HS-27A (cell line): ENCODE measurements around the gene FMC1.
"Not testable (repeated sequence)": the region's sequence is repeated elsewhere in the genome, so short reads cannot be mapped to it uniquely, and the experiment has no call there.

Source experiments
- DNase-seq: peaks from one replicate; pipeline ENCODE4 v3.0.0-alpha.2; 2012; ENCODE audit warnings: low read depth, missing footprints

Gene FMC1

DNA sequence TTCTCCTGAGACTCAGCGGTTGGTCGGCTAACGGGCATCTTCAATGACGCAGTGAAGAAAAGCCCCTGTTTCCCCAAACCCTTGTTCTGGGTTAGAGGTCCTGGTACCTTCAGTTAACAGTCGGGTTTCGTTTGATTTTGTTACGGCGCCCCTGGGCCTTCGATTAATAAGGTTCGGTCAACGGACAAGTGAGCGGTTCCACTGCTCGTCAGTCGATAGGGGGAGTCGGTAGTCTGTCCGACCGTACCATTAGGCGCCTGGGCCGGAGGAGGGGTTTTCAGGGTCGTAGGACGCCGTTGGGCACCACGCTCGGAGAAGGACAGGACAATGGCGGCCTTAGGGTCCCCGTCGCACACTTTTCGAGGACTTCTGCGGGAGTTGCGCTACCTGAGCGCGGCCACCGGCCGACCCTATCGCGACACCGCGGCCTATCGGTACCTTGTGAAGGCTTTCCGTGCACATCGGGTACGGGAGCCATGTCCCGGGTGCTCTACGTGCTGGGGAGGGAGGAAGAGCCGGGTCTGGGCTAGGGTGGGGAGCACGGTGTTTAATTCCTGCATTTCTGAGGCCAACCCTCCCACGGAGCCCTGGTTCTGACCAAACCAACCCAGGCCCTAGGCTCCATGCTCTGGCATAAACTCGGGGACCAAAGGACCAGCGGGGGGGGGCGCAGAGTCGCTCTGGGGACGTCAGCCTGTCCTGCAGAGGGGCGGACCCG is at the start of gene FMC1:
Gene FMC1, plus strand, starts transcription at position 280 of the 718 bp plus-strand sequence. Its CDS starts 48 bp downstream, at position 328.
- DNase-seq, result peak; percentile 64

DNA sequence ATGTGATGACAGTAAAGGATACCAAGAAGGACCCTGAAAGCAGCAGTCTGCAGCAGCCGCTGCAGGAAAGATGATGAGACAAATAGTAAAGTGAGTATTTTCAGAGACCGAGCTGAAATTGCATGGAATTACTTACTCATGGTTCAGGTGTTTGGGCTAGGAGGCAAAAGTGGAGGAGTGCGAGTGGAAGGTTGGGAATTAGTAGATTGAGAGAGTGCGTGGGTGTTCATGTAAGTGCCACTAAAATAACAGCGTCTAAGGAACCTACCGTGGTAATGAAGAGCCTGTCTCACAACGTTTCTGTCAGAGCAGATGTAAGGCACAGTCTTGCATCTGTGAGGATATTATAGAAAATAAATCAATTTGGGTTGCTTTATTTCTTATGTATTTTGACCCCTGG is 48.3 kb upstream of the FMC1 start:
- DNase-seq, result no peak

DNA sequence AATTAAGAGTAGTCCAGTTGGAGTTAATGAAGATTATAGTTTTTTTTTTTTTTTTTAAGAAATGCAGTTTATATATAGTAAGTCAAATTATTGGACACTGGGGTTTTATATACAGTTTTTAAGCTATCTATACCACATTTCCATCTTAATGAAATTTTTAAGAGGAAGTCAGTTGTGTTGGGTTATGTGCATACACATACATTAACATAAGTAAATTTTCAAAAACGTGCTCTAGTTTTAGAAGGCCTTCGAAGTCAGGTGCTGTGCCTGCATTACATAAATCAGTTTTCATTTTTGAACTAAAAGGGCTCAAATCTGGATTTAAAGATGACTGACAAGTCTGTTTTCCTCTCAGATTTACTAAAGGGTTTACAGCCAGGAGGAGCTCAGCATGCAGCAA is 47.6 kb upstream of the FMC1 start:
- no peak for DNase-seq

GRCh38 chr7:139294241-139294640 is 46.9 kb upstream of the FMC1 start:
- DNase-seq, result no peak

- no peak for DNase-seq
Observed at GRCh38 chr7:139294951-139295575, 46.1 kb upstream of the FMC1 start.

DNA sequence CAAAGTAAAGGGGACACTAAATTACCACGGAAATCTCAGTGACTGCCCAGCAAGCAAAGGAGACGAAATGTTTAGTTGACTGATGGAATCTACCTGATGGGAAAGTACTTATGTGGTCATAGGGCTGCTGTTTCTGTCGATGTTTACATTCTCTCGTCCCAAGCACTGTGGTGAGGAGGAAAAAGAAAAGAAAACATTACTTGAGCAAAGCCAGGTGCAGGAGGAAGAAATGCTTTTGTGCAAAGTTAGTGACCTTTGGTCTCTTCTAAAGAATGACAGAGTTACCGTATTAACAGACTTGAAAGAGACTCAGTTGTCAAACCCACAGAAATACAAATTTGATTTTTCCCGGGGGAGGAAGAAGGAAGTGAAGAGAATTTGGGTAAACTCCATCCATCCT is 43.3 kb upstream of the FMC1 start:
- DNase-seq, result no peak

DNA sequence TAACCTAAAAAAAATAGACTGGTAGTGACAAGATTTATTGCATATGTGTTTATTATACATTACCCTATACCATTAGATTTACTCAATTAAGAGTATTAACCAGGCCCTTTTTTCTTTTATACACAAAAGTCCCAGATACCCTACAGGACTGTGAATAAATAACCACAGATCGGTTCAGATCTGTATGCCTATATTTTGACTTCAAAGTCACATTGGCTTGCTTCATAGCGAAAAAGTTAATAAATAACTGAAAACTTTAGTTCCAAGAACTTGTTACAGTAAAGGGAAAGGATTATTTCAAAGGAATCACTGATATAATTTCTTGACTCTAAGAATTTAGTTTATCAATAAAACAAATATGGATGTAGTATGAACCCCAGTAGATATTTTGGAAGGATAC is 41.8 kb upstream of the FMC1 start:
- no peak for DNase-seq

DNA sequence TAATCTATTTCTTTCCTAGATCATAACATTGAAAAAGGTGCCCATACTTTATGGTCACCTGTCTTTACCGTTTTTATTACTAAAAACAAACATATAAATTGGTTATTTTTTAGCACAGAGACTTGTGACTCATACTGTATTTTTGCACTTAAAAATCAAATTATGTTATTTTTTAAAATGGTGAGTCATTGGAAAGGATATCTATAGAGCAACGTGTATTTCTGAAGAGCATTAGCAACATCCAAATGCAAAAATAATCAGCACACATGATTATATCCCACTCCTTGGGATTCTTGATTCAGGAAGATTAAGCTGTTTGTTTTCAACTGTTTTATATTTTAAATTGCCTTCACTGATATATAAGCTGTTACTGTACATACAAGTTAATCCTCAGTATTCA is 40.7 kb upstream of the FMC1 start:
- DNase-seq, result no peak

DNA sequence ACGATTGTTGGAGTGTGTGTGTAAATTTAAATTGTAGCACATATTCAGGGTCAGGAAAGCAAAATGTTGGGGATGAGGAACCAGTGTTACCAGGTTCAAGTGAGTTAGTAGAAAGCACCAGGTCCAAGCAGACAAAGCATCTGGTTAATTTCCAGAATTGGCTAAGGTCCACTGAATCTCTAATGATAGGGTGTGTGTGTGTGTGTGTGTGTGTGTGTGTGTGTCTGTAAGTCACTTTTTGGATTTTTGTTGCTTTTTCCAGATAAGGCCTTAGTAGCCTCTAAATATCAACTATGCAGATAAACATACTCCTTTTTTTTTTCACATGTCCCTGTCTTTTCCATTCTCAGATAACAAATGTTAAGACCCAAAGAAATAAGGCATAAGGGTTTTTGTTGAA is 36.6 kb upstream of the FMC1 start:
- no peak for DNase-seq

DNA sequence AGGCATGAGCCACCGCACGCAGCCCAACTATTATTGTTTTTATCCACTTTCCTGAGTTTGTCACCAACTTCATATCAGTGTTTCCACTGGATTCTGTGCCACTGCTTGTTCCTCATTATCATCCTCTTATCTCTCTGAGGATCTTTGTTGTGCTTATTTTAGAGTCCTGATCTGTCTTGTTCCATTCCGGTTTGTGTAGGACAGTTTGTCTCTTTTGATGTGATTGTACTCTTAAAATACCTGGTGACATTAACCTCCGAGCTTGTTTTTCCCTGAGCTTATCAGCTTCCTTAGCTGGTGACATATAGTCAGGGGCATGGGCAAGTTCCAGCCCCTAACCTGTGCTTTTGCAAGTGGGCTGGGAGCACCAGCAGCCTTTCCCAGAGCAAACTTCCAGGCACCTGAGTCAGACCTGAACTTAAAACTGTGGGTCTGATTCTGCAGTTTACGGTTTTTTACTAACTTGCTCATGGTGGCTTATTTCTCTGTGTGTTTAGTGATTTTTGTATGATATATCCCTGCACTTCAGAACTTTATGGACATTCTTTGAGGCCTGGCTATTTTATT is 23.1 kb upstream of the FMC1 start:
- DNase-seq, result no peak

DNA sequence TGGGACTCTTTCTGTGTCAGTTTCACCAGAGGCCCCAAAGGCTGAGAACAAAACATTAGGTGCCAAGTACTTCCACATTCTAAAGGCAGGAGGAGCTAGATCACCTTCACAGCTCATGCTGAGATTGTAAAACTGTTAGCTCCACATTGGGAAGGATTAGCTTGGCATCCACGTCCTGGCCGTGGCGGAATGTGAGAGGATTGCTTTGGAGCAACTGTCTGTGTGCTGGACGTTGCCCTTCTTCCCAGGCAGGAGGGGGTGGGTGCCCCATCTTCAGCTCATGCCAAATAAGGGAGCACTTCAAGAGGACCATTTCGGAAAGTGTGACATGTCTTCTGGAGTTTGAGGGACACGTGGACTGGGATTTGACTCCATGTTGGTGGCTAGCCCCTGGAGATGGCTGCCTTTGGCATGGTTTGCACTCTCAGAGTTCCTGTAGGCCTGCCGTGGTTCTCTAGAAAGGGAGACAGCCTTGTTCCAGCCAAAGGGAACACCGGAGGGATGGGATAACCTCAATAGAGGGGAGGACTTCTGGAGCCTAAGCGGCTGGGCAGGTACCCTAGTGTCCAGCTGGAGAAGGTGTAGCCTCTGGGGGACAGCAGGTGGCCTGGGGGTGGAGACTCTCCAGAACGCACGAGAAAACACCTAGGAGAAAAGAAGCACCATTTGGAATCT is 19.9 kb upstream of the FMC1 start:
- no peak for DNase-seq

DNA sequence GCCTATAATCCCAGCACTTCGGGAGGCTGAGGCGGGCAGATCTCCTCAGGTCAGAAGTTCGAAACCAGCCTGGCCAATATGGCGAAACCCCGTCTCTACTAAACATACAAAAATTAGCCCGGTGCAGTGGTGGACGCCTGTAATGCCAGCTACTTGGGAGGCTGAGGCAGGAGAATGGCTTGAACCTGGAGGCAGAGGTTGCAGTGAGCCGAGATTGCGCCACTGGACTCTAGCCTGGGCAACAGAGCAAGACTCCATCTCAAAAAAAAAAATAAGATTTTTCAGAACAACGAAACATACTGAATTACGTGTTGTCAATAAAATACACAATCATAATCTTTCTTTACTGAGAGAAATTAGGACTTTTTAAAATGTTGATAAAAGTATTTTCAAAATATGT is 16.4 kb upstream of the FMC1 start:
- not testable (repeated sequence) for DNase-seq

DNA sequence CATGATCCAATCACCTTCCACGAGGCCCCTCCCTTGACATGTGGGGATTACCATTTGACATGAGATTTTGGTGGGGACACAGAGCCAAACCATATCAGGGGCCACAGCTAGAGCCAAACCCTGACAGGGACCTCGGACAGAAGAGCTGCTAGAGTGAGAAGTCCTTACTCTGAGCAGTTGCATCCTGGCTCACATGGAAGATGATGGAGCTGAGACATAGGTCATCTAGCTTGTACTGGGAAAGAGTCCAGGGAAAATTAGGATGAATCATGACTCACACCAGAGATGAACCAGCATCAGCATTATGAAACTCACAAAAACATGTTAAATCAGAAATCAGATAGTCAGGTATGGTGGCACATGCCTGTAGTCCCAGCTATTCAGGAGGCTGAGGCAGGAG is 12.8 kb upstream of the FMC1 start:
- no peak for DNase-seq

GRCh38 chr7:139329119-139329518 is 12.0 kb upstream of the FMC1 start:
- no peak for DNase-seq

- no peak for DNase-seq
Observed at GRCh38 chr7:139330333-139331030, 10.7 kb upstream of the FMC1 start.

GRCh38 chr7:139332697-139333359 is 8.3 kb upstream of the FMC1 start:
- DNase-seq, result no peak

GRCh38 chr7:139333443-139333842 is 7.7 kb upstream of the FMC1 start:
- not testable (repeated sequence) for DNase-seq

- DNase-seq, result no peak
Observed at GRCh38 chr7:139334399-139335150, 6.6 kb upstream of the FMC1 start.

GRCh38 chr7:139339025-139339424 is 2.1 kb upstream of the FMC1 start:
- no peak for DNase-seq

- DNase-seq, result no peak
Observed at GRCh38 chr7:139339698-139340036, 1.5 kb upstream of the FMC1 start.
